ENCODE measurements around the gene COL15A1. TPM values are rescaled to one million over a fixed set of nuclear protein-coding genes. Genes with fewer than 3 reads are reported as not detected.
"Not testable (repeated sequence)": the region's sequence is repeated elsewhere in the genome, so short reads cannot be mapped to it uniquely, and the experiment has no call there.

Gene COL15A1
- total RNA-seq, 4 donors from 2014 or later: 20.7 to 98.5 (median 55.0) TPM

GRCh38 chr9:99008203-99008602, 64.5 kb downstream of the COL15A1 start:
- ATAC-seq (ENCODE audit: low FRiP score) (no peak), DNase-seq (ENCODE audit: low spot score) (no peak)
- TF ChIP-seq CTCF (IDR thresholded peaks at IDR 0.05): no peak

- not testable (repeated sequence) for DNase-seq (ENCODE audit: low spot score); ATAC-seq (ENCODE audit: low FRiP score)
These were observed 66.7 kb downstream of the COL15A1 start for GRCh38 chr9:99010393-99010792.

GRCh38 chr9:99011161-99011709, 67.5 kb downstream of the COL15A1 start:
- no peak for TF ChIP-seq CTCF (IDR thresholded peaks at IDR 0.05)
- ATAC-seq (ENCODE audit: low FRiP score): no peak
- DNase-seq (ENCODE audit: low spot score): no peak

DNA sequence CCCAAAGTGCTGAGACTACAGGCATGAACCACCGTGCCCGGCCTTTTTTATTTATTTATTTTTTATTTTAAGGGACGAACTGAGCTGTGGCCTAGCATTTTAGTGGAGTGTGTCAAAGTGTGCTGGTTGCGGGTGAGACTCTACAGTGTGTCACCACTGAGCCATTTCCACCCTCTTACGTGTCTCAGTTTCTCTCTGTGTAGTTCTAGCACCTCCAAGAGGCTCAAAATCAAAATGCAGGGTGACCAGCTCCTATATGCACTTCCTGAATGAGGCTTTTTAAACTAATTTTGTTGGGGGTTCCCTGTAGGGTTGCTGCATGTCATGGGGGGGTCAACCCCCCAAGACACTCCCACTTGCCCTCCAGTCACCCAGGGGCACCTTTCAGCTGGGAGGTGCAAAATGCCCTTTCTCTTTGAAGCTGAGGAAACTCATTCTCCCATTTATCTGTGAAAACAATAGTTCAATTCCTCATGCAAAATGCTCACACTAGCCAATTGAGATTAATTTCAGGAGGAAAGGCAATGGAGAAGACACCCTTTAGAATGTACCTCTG, 69.3 kb downstream of the COL15A1 start:
- DNase-seq (ENCODE audit: low spot score) (no peak), ATAC-seq (ENCODE audit: low FRiP score) (no peak)
- TF ChIP-seq CTCF (IDR thresholded peaks at IDR 0.05): no peak

DNA sequence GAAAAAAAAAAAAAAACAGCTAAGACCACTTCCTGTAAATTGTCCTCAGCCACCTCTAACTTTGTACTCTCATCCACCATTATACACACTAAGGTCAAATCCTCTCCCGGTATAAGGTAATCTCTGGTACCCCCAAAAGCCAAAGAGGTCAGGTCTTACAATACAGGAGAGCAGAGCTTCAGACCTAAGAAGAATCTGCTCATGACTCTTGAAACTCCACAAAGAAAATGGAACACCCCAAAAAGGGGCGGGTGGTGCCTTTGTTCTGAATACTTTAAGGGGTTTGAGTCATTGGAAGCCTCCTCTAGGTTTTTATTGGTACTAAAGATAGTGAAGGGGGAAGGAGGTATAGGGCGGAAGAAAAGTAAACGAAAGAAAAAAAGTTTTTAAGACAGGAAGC, 69.8 kb downstream of the COL15A1 start:
- no peak for TF ChIP-seq CTCF (IDR thresholded peaks at IDR 0.05)
- no peak for DNase-seq (ENCODE audit: low spot score)
- ATAC-seq (ENCODE audit: low FRiP score): no peak

DNA sequence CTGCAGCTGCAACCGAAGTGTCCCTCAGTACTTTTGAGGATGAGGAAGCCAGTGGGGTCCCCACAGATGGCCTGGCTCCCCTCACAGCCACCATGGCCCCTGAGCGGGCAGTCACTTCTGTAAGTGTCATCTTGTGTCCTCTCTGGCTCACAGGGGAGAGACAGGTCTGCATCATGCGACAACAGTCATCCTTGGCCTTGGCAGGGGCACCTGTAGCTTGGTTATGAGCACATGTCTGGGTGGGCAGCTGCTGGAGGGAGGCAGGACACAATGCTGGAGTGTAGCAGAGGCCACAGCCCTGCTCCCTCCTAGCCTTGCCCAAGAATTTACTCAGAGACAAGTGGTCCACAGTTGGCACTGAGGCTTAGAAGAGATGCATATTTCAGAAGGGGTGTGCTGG, 71.7 kb downstream of the COL15A1 start:
- no peak for DNase-seq (ENCODE audit: low spot score)
- no peak for ATAC-seq (ENCODE audit: low FRiP score)

GRCh38 chr9:99015890-99016289, 72.2 kb downstream of the COL15A1 start:
- DNase-seq (ENCODE audit: low spot score): no peak

More for the DNA sequence above, 71.7 kb downstream of the COL15A1 start:
- TF ChIP-seq CTCF (IDR thresholded peaks at IDR 0.05): no peak

More at GRCh38 chr9:99015890-99016289, 72.2 kb downstream of the COL15A1 start:
- TF ChIP-seq CTCF (IDR thresholded peaks at IDR 0.05): no peak
- ATAC-seq (ENCODE audit: low FRiP score): no peak
